Measurements from ENCODE around the gene PRICKLE2.

The PRICKLE2 gene

DNA sequence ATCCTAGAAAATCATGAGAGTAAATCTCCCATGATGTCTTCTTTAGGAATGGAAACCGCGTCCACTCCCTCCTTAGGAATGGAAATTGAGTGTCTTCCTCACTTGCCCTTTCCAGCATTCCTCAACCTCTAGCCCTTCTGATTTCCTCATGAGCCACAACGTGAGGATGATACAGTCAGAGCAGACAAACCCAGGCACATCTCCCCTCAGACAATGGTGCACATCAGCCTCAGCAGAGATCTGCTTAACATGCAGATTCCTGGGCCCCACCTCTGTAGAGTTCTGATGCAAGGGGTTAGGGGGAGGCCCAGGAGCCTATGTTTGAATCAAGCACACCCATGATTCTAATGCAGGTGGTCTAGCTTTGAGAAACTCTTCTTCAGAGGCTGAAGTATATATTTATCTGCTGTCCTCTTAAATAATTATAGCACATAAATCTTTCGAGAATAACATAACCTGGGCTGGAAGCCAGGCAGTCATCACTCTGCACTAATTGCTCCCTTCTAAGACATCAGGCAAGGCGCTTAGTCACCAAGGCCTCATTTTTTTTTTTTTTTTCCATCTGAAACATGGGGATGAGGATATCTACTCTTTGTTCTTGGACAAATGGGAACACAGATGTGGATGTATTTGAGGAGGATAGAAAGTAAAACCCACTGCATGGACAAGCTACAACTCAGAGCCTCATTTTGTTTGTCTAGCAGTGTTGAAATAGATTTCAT, 81.7 kb downstream of the PRICKLE2 start:
- Histone ChIP-seq H3K23ac (ENCODE audit: low read length) (no peak overlapping the region), H3K9ac (ENCODE audit: low read length) (no peak overlapping the region), H3K18ac (ENCODE audit: low read length) (no peak overlapping the region), H3K79me1 (ENCODE audit: low read length) (no peaks in the 10 kb centered on the region), H4K8ac (ENCODE audit: low read depth, low read length) (no peak overlapping the region), H3K4ac (ENCODE audit: low read depth, low read length) (no peak overlapping the region), H2AK5ac (ENCODE audit: low read length) (no peak overlapping the region), H3K27ac (ENCODE audit: low read depth, low read length) (no peak overlapping the region), H3K4me1 (ENCODE audit: control insufficient read depth, low read depth, low read length) (no peaks in the 10 kb centered on the region), H3K4me3 (ENCODE audit: low read length) (no peak overlapping the region), H3K56ac (ENCODE audit: low read length) (no peak overlapping the region), H3K4me2 (ENCODE audit: low read length) (no peak overlapping the region), H2BK5ac (ENCODE audit: low read length) (no peak overlapping the region), H3K27me3 (ENCODE audit: insufficient read depth, low read length, poor library complexity) (no peaks in the 10 kb centered on the region), H3K79me2 (ENCODE audit: control insufficient read depth, insufficient read depth, low read length) (no peaks in the 10 kb centered on the region), H3K36me3 (ENCODE audit: control insufficient read depth, insufficient read depth, low read length) (no peaks in the 10 kb centered on the region), H4K5ac (ENCODE audit: low read length) (no peak overlapping the region), H2BK15ac (replicated peaks; ENCODE audit: low read depth) (no peak overlapping the region), H2BK120ac (ENCODE audit: low read depth, low read length) (no peak overlapping the region)
- DNase-seq: peak; percentile 21
- no CpG with 5 or more reads among the region's 5 CpGs for WGBS (ENCODE audit: extremely low coverage, insufficient coverage, low lambda C conversion rate)

DNA sequence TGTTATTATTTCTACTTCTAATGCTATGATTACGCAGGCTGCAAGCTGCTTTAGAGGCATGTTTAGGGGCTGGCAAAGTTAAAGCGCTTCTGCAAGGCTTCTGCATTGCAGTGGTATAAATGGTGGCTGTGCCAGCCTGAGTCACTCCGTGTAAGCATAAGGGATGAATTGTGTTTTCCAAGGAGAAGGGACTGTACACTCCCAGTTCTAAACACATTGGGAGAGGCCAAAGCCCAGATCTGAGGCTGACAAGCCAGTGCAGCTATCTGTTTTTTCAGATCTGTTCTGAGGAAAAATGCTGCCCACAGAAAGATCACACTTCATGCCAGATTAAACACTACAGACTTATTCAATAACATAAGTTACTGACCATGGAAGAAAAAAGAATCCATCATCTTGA, 83.8 kb downstream of the PRICKLE2 start:
- H3K23ac ChIP-seq (ENCODE audit: low read length): no peak overlapping the region
- H3K27me3 ChIP-seq (ENCODE audit: insufficient read depth, low read length, poor library complexity): no peaks in the 10 kb centered on the region
- no peak for DNase-seq
- H4K5ac ChIP-seq (ENCODE audit: low read length): no peak overlapping the region
- no peak overlapping the region for H3K18ac ChIP-seq (ENCODE audit: low read length)
- WGBS (ENCODE audit: extremely low coverage, insufficient coverage, low lambda C conversion rate): no CpG with 5 or more reads among the region's 3 CpGs
- no peak overlapping the region for H3K56ac ChIP-seq (ENCODE audit: low read length)
- H3K79me1 ChIP-seq (ENCODE audit: low read length): no peaks in the 10 kb centered on the region
- no peak overlapping the region for H3K4ac ChIP-seq (ENCODE audit: low read depth, low read length)
- no peak overlapping the region for H2BK120ac ChIP-seq (ENCODE audit: low read depth, low read length)
- no peak overlapping the region for H3K27ac ChIP-seq (ENCODE audit: low read depth, low read length)
- no peaks in the 10 kb centered on the region for H3K4me1 ChIP-seq (ENCODE audit: control insufficient read depth, low read depth, low read length)
- H3K79me2 ChIP-seq (ENCODE audit: control insufficient read depth, insufficient read depth, low read length): no peaks in the 10 kb centered on the region
- H3K9ac ChIP-seq (ENCODE audit: low read length): no peak overlapping the region
- no peak overlapping the region for H3K4me3 ChIP-seq (ENCODE audit: low read length)
- no peak overlapping the region for H2BK15ac ChIP-seq (replicated peaks; ENCODE audit: low read depth)
- H3K4me2 ChIP-seq (ENCODE audit: low read length): no peak overlapping the region
- H2BK5ac ChIP-seq (ENCODE audit: low read length): no peak overlapping the region
- no peak overlapping the region for H4K8ac ChIP-seq (ENCODE audit: low read depth, low read length)
- H2AK5ac ChIP-seq (ENCODE audit: low read length): no peak overlapping the region
- H3K36me3 ChIP-seq (ENCODE audit: control insufficient read depth, insufficient read depth, low read length): no peaks in the 10 kb centered on the region

DNA sequence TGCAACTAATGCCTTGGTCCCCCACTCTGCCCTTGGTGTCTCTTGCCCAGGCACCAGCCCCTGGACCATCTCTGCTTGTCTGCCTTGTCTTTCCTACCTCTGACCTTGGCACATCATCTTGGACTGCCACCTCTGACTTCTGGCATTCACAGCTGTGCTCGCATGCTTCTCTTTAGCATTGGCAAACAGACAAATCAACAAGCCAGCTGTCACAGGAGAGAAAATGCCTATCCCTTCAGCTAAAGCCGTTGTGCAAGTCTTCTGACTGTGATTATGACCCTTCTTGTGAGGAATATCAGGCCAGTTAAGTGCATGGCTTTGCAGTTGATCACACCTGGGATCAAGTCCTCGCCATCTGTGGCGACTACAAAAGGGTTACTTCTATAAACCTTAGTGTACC, 84.6 kb downstream of the PRICKLE2 start:
- no peak overlapping the region for H4K8ac ChIP-seq (ENCODE audit: low read depth, low read length)

DNA sequence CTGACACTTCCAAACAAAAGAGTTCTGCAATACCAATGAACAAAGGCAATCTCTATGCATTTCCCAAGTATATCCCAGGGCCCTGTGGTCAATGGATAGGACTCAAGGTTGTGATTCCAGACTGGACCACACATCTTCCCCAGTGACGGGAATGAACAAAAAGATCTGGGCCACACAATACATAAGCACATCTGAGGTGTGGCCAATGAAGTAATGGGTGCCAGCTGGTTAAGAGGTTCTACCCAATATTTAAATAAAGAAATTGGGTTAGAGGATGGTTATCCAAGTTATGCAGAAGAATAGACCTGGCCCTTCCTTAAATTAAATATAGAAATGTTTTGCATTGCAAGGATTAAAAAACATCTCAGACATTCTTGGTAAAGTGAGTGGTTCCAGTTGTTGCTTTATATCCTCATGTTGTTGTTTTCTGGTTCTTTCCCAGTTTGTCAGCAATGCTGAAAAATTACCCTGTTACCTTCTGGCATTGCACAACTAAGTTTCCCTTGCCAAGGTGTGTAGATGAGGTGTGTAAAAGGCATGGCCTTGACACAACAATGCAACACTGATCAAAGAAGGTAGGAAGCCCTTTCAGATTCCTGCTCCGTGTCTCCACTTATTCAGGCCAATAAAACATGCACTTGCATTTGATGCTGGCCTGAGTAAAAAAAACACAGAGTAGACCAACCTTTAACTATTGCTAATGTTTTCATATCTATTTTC, 86.5 kb downstream of the PRICKLE2 start:
- no peaks in the 10 kb centered on the region for H3K27me3 ChIP-seq (ENCODE audit: insufficient read depth, low read length, poor library complexity)
- H3K4me1 ChIP-seq (ENCODE audit: control insufficient read depth, low read depth, low read length): no peaks in the 10 kb centered on the region
- no peak overlapping the region for H2BK120ac ChIP-seq (ENCODE audit: low read depth, low read length)
- H2BK5ac ChIP-seq (ENCODE audit: low read length): no peak overlapping the region
- H4K8ac ChIP-seq (ENCODE audit: low read depth, low read length): no peak overlapping the region
- H3K9ac ChIP-seq (ENCODE audit: low read length): no peak overlapping the region
- no peaks in the 10 kb centered on the region for H3K36me3 ChIP-seq (ENCODE audit: control insufficient read depth, insufficient read depth, low read length)
- H3K4me3 ChIP-seq (ENCODE audit: low read length): no peak overlapping the region
- H2BK15ac ChIP-seq (replicated peaks; ENCODE audit: low read depth): no peak overlapping the region
- no peak overlapping the region for H3K27ac ChIP-seq (ENCODE audit: low read depth, low read length)
- no peaks in the 10 kb centered on the region for H3K79me1 ChIP-seq (ENCODE audit: low read length)
- H4K5ac ChIP-seq (ENCODE audit: low read length): no peak overlapping the region
- H3K56ac ChIP-seq (ENCODE audit: low read length): no peak overlapping the region
- no CpG with 5 or more reads among the region's 2 CpGs for WGBS (ENCODE audit: extremely low coverage, insufficient coverage, low lambda C conversion rate)
- H3K23ac ChIP-seq (ENCODE audit: low read length): no peak overlapping the region
- no peak overlapping the region for H3K4ac ChIP-seq (ENCODE audit: low read depth, low read length)
- no peak overlapping the region for H3K4me2 ChIP-seq (ENCODE audit: low read length)
- no peak overlapping the region for H2AK5ac ChIP-seq (ENCODE audit: low read length)
- no peak overlapping the region for H3K18ac ChIP-seq (ENCODE audit: low read length)
- DNase-seq: no peak
- H3K79me2 ChIP-seq (ENCODE audit: control insufficient read depth, insufficient read depth, low read length): no peaks in the 10 kb centered on the region

More for the DNA sequence above, 84.6 kb downstream of the PRICKLE2 start:
- no peak overlapping the region for H3K9ac ChIP-seq (ENCODE audit: low read length)
- H3K79me2 ChIP-seq (ENCODE audit: control insufficient read depth, insufficient read depth, low read length): no peaks in the 10 kb centered on the region
- no peak overlapping the region for H3K56ac ChIP-seq (ENCODE audit: low read length)
- no CpG with 5 or more reads among the region's 4 CpGs for WGBS (ENCODE audit: extremely low coverage, insufficient coverage, low lambda C conversion rate)
- no peak overlapping the region for H2BK15ac ChIP-seq (replicated peaks; ENCODE audit: low read depth)
- no peaks in the 10 kb centered on the region for H3K36me3 ChIP-seq (ENCODE audit: control insufficient read depth, insufficient read depth, low read length)
- no peak overlapping the region for H2BK5ac ChIP-seq (ENCODE audit: low read length)
- no peaks in the 10 kb centered on the region for H3K4me1 ChIP-seq (ENCODE audit: control insufficient read depth, low read depth, low read length)
- no peak overlapping the region for H3K18ac ChIP-seq (ENCODE audit: low read length)
- no peak overlapping the region for H2BK120ac ChIP-seq (ENCODE audit: low read depth, low read length)
- no peak overlapping the region for H3K4me3 ChIP-seq (ENCODE audit: low read length)
- DNase-seq: no peak
- no peaks in the 10 kb centered on the region for H3K27me3 ChIP-seq (ENCODE audit: insufficient read depth, low read length, poor library complexity)
- no peak overlapping the region for H3K23ac ChIP-seq (ENCODE audit: low read length)
- no peak overlapping the region for H3K4ac ChIP-seq (ENCODE audit: low read depth, low read length)
- no peak overlapping the region for H3K4me2 ChIP-seq (ENCODE audit: low read length)
- H3K79me1 ChIP-seq (ENCODE audit: low read length): no peaks in the 10 kb centered on the region
- H2AK5ac ChIP-seq (ENCODE audit: low read length): no peak overlapping the region
- H4K5ac ChIP-seq (ENCODE audit: low read length): no peak overlapping the region
- H3K27ac ChIP-seq (ENCODE audit: low read depth, low read length): no peak overlapping the region

DNA sequence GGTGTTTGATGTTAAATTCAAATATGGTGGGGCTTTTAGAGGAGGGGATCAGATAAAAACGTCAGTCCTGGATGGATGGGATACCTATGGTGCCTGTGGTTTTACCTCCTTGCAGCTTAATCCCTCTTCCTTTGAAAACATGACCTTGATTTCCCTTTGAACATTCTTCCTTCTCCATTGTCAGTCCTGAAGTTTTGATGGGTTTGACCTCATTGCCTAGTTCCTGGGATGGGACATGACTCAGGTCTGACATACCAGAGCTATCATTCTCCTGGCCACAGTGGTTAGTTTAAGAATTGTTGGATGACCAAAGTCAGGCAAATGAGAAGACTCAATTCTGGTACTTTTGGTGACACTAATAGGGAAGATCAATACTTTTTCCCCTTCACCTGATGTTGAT, 87.2 kb downstream of the PRICKLE2 start:
- WGBS (ENCODE audit: extremely low coverage, insufficient coverage, low lambda C conversion rate): no CpG with 5 or more reads among the region's 1 CpG
- H3K4me1 ChIP-seq (ENCODE audit: control insufficient read depth, low read depth, low read length): no peaks in the 10 kb centered on the region
- no peak overlapping the region for H2AK5ac ChIP-seq (ENCODE audit: low read length)
- no peak overlapping the region for H3K9ac ChIP-seq (ENCODE audit: low read length)
- no peak overlapping the region for H4K5ac ChIP-seq (ENCODE audit: low read length)
- H3K4ac ChIP-seq (ENCODE audit: low read depth, low read length): no peak overlapping the region
- no peaks in the 10 kb centered on the region for H3K27me3 ChIP-seq (ENCODE audit: insufficient read depth, low read length, poor library complexity)
- H4K8ac ChIP-seq (ENCODE audit: low read depth, low read length): no peak overlapping the region
- H3K23ac ChIP-seq (ENCODE audit: low read length): no peak overlapping the region
- H3K4me3 ChIP-seq (ENCODE audit: low read length): no peak overlapping the region
- H3K36me3 ChIP-seq (ENCODE audit: control insufficient read depth, insufficient read depth, low read length): no peaks in the 10 kb centered on the region
- H3K56ac ChIP-seq (ENCODE audit: low read length): no peak overlapping the region
- H3K27ac ChIP-seq (ENCODE audit: low read depth, low read length): no peak overlapping the region
- no peak overlapping the region for H3K4me2 ChIP-seq (ENCODE audit: low read length)
- H3K18ac ChIP-seq (ENCODE audit: low read length): no peak overlapping the region
- H3K79me1 ChIP-seq (ENCODE audit: low read length): no peaks in the 10 kb centered on the region
- no peak overlapping the region for H2BK15ac ChIP-seq (replicated peaks; ENCODE audit: low read depth)
- no peak overlapping the region for H2BK5ac ChIP-seq (ENCODE audit: low read length)
- no peaks in the 10 kb centered on the region for H3K79me2 ChIP-seq (ENCODE audit: control insufficient read depth, insufficient read depth, low read length)
- H2BK120ac ChIP-seq (ENCODE audit: low read depth, low read length): no peak overlapping the region
- DNase-seq: no peak
